AG10803 (cell line): ENCODE data around the gene TMEM131L.

Source experiments
- DNase-seq: peaks from one replicate; pipeline ENCODE4 v3.0.0; 2010; ENCODE audit warnings: low read depth
- H3K4me3 ChIP-seq: 2 replicates; pipeline ENCODE4 v1.5.1; 2011; ENCODE audit warnings: mild to moderate bottlenecking, low read length, control low read depth
- CTCF ChIP-seq: conservative IDR thresholded peaks from 2 replicates; pipeline ENCODE4 v1.5.1; 2011; ENCODE audit warnings: mild to moderate bottlenecking, low read length, control low read depth, inconsistent platforms

Gene TMEM131L

GRCh38 chr4:153538487-153539357, 72.6 kb downstream of the TMEM131L start:
- TF ChIP-seq CTCF: no peak
- peak; percentile 35 for DNase-seq
- H3K4me3 ChIP-seq: peak overlapping the region; percentile 15

GRCh38 chr4:153539422-153539821, 73.3 kb downstream of the TMEM131L start:
- no peak for TF ChIP-seq CTCF
- no peak overlapping the region for H3K4me3 ChIP-seq
- DNase-seq: no peak

GRCh38 chr4:153541456-153542096, 75.4 kb downstream of the TMEM131L start:
- H3K4me3 ChIP-seq: no peak overlapping the region
- peak; percentile 97 for DNase-seq
- peak; percentile 41 for TF ChIP-seq CTCF

GRCh38 chr4:153542131-153542530, 76.0 kb downstream of the TMEM131L start:
- TF ChIP-seq CTCF: no peak
- H3K4me3 ChIP-seq: no peak overlapping the region
- DNase-seq: no peak

- no peak; the same call in 1 of the 2 replicates for TF ChIP-seq CTCF
- no peak for DNase-seq
- H3K4me3 ChIP-seq: no peak overlapping the region
Measured at GRCh38 chr4:153542834-153543233, 76.7 kb downstream of the TMEM131L start.

- no peak for TF ChIP-seq CTCF
- DNase-seq: no peak
- H3K4me3 ChIP-seq: no peak overlapping the region
Measured at GRCh38 chr4:153543351-153543750, 77.2 kb downstream of the TMEM131L start.

- no peak for TF ChIP-seq CTCF
- DNase-seq: no peak
- no peak overlapping the region for H3K4me3 ChIP-seq
Measured at GRCh38 chr4:153545822-153546221, 79.7 kb downstream of the TMEM131L start.
